GM19467 (cell line): ENCODE results near the gene MRPL57.
A peak's percentile ranks its signal among the peaks of the same experiment; 100 is the strongest.
"Not testable (repeated sequence)": the region's sequence is repeated elsewhere in the genome, so short reads cannot be mapped to it uniquely, and the experiment has no call there.

Experiments
- ATAC-seq: cut with Tn5 transposase; IDR thresholded peaks from one replicate; pipeline ENCODE4 v1.9.1; 2021; ENCODE audit warnings: mild to moderate bottlenecking, moderate library complexity; ENCODE audit not compliant: unreplicated experiment

Gene MRPL57

DNA sequence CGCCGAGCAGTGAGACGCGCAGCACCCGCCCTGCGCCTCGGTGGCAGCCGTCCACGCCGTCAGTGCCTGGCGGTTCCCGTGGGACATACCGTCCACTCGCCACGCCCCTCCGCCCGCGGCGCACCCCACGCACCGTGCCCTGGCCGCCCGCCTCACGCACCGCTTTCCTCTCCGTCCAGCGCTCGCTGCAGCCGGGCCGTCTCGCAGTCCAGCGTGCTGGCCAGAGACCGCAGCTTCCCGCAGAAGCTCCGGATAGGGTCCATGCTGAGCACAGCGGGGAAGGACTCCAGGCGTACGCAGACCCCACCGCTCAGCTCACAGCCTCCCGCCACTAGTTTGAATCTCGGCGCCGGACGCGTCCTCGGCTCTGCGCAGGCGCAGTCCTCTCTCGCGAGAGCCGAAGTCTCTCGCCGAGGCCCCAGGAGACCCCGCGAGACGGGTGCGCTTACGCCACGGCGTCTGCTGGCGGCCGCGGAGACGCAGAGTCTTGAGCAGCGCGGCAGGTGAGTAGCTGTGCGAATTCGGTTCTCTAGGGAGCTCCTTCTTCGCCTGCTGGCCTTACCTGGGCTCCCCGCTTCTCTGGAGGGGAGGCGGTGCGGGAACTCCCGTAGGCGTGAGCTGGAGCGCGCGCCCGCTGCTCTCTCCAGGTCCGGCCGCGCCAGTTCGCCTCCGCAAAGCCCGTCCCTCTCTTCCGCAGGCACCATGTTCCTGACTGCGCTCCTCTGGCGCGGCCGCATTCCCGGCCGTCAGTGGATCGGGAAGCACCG lies at the start of gene MRPL57, which contains the start of gene SKA3:
MRPL57 (plus strand) TSS at position 444 of the 767 bp plus-strand sequence; CDS start at position 703, 259 bp downstream.
SKA3 (minus strand) TSS at position 338 of the 767 bp plus-strand sequence; CDS start at position 263, 75 bp downstream.
- peak; percentile 86 for ATAC-seq

DNA sequence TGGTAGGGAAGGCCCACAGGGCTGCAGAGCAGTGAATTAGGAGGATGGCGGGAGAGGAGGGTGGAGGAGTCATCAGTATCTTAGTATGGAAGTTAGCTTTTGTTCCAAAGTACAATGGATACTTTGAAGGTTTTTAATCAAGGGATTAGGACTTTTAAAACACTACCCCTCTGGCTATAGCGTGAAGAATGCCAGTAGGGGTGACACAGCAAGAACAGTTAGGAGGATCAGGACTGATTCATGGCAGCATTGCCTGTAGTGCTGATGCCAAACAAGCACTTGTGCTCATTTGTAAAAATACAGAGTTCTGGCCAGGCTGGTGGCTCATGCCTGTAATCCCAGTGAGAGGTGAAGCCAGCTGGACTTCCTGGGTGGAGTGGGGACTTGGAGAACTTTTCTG lies 46.3 kb upstream of the MRPL57 start:
- no peak for ATAC-seq

GRCh38 chr13:21133077-21133476 lies 43.4 kb upstream of the MRPL57 start:
- ATAC-seq = no peak

- no peak for ATAC-seq
Measured at GRCh38 chr13:21134475-21134874, 42.0 kb upstream of the MRPL57 start.

DNA sequence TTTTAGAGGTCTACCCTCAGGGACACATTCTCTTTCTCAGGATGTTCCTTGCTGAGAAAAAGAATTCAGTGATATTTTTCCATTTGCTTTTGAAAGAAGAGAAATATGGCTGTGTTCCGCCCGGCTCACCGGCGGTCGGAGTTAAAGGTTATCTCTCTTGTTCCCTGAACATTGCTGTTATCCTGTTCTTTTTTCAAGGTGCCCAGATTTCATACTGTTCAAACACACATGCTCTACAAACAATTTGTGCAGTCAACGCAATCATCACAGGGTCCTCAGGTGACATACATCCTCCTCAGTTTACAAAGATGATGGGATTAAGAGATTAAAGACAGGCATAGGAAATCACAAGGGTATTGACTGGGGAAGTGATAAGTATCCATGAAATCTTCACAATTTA lies 40.6 kb upstream of the MRPL57 start:
- not testable (repeated sequence) for ATAC-seq

DNA sequence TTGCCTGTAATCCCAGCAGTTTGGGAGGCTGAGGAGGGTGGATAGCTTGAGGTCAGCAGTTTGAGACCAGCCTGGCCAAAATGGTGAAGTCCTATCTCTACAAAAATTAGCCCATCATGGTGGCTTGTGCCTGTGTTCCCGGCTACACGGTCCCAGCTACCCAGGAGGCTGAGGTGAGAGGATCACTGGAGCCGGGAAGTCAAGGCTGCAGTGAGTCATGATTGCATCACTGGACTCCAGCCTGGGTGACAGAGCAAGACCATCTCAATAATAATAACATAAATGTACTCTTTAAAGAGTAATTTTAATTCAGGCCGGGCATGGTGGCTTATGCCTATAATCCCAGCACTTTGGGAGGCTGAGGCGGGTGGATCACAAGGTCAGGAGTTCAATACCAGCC lies 38.8 kb upstream of the MRPL57 start:
- ATAC-seq = no peak

GRCh38 chr13:21138561-21138960 lies 37.9 kb upstream of the MRPL57 start:
- no peak for ATAC-seq

DNA sequence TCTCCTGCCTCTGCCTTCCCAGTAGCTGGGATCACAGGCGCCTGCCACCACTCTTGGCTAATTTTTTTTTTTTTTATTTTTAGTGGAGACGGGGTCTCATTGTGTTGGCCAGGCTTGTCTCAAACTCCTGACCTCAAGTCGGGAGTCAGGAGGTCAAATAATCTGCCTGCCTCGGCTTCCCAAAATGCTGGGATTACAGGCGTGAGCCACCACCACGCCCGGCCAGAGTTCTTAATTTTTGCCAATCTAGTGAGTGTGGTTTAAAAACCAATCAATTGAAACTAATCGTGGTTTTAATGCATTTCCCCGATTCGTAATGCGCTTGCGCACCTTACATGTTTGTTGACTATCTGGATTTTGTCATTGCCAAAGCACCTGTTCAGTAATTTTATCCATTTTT lies 37.1 kb upstream of the MRPL57 start:
- no peak for ATAC-seq

GRCh38 chr13:21142766-21143165 lies 33.7 kb upstream of the MRPL57 start:
- ATAC-seq = no peak

- ATAC-seq = no peak
Measured at GRCh38 chr13:21147827-21148226, 28.6 kb upstream of the MRPL57 start.

DNA sequence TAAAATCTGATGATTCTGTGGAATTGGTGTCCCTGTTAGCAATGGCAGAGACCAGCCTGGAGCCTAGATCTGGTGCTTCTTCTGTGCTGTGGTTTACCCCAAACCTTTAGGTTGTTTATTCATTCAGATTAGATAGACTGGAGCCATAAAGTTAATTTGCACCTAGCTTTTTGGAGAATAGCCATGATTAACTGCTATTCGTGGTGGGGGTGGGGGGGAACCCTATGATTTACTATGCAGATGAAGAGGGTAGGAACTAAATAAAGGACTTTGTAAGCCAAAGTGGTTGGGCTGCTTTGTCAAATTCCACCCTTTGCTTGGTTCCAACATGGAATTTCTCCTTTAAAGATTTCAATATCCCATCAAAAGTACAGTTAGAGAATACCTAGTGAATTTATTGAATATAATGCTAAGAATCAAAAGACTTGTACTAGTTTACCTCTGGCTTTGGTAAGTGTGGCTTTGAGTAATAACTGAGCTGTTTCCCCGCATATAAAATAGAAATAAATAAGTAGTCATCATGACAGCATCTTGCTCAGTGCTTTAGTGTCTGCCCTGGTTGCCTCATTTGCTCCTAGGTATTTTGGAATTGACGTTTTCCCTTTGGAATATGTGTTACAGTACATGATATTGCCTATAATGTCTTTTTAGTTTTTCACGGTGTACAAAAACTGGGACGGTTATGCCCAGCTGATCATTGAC lies 27.8 kb upstream of the MRPL57 start:
- no peak for ATAC-seq

GRCh38 chr13:21149568-21149967 lies 26.9 kb upstream of the MRPL57 start:
- ATAC-seq = no peak

GRCh38 chr13:21150013-21150412 lies 26.4 kb upstream of the MRPL57 start:
- no peak for ATAC-seq

DNA sequence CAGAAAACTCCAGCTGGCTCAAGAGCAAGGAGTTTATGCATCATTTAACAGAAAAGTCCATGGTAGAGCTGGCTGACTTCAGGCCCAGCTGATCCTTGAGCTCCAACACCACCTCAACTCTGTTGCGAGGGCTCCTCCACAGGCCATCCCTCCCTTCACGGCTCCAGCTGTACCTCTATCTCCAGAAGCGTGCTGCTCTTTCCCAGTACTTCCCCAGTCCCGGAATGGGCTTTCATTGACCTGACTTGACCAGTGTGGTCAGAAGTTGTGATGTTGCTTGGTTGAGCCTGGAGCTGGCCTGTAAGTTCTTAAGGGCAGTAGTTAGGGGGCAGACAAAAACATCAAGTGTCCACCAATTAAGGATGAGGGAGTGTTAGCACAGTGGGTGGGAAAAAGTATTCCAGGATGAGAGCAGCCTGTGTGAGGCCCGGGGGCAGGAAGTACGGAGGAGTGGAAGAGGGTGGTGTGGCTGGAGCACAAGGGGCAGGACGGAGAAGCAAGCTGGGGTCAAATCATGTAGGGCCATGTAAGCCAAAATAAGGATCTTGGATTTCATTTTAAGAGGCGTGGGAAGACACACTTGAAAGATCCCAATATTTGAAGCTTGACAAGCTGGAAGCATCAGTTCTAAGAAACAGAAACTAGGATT lies 24.1 kb upstream of the MRPL57 start:
- no peak for ATAC-seq

DNA sequence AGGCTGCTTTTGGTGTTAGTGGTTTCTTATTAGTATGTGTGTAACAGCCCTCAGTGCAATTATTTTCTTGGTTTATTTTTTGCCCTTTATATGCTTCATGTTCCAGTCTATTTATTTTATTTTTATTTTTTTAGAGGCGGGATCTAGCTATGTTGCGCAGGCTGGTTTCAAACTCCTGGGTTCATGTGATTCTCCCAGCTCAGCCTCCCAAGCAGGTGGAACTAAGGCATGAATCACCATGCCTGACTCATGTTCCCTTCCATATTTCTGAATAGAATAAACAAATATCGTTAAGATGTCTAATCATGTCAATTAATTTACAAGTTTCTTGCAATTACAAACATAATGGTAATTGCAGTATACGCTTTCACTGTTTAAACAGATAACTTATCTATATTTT lies 11.8 kb upstream of the MRPL57 start:
- ATAC-seq = no peak

- not testable (repeated sequence) for ATAC-seq
Measured at GRCh38 chr13:21165606-21166005, 10.9 kb upstream of the MRPL57 start.

DNA sequence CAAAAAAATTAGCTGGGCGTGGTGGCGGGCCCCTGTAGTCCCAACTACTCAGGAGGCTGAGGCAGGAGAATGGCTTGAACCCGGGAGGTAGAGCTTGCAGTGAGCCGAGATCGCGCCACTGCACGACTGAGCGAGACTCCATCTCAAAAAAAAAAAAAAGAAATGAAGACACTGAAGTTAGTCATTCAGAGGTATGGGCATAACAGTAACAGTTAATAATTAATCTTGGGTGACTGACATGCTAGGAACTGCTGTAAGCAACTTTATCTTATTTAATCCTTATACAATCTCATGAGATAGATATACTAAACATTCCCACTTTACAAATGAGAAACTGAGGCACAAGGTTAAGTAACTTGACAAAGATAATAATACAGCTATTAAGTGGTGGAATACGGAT lies 5.0 kb upstream of the MRPL57 start:
- no peak for ATAC-seq

GRCh38 chr13:21173767-21174166 lies 2.7 kb upstream of the MRPL57 start:
- not testable (repeated sequence) for ATAC-seq

DNA sequence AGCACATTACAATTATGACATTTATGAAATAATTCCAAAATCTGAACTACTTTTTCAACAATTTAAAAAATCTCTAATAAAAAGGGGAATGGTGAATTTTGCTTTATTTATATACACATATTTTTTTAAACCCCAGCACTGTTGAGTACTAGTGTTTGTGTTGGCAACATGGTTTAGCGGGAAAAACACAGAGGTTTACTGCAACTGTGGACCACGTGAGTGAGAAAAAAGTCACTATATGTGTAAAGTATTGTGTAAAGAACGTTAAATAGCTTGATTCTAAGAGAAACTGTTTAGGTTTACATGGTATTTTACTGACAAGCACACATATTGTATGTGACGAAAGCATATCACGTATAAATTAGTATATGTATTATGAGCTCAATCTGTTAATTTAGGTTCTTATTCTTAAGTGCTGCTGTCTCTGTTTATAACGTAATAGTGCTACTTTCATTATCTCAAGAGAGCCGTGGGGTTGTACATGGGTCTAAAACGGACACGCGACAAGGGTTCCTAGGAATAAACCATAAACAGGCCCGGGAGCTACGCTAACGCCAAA lies 723 bp upstream of the MRPL57 start:
- no peak for ATAC-seq

DNA sequence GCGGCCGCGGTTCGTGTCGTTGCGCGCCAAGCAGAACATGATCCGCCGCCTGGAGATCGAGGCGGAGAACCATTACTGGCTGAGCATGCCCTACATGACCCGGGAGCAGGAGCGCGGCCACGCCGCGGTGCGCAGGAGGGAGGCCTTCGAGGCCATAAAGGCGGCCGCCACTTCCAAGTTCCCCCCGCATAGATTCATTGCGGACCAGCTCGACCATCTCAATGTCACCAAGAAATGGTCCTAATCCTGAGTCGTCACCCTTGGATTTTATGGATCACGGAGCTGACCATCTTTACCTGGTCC lies 475 bp downstream of the MRPL57 start:
- peak; percentile 21 for ATAC-seq

DNA sequence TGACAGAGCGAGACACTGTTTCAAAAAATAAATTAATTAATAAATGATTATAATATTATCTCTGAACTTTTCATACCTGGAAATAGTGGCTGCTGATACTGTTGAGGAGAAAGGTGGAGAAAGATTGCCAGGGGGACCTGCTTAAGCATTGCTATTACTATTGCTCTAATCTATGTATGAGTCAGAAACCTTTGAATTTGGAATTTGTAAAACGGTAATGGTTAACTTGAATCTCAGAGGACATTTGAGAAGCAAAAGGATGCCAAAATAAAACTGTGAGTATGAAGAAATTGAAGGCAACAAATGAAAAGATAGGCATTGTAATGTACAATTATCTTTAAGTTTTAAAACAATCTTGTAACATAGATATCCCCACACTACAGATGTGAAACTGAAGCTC lies 5.2 kb downstream of the MRPL57 start:
- ATAC-seq = no peak

GRCh38 chr13:21186410-21186809 lies 10.0 kb downstream of the MRPL57 start:
- not testable (repeated sequence) for ATAC-seq
